ENCODE data around the gene PADI1.

- TF ChIP-seq POLR2AphosphoS5 (IDR thresholded peaks at IDR 0.05) (no peak), CTCF (IDR thresholded peaks at IDR 0.05) (no peak), POLR2A (IDR thresholded peaks at IDR 0.05) (no peak)
Observed at GRCh38 chr1:17167786-17168090, 37.2 kb upstream of the PADI1 start.

All from suprapubic skin (tissue), 4 donors.